GM15510 (cell line): ENCODE results near the gene ALK.

ENCODE experiments used
- POLR2A ChIP-seq: IDR thresholded peaks from 3 replicates; pipeline ENCODE4 v1.6.1; 2011; ENCODE audit warnings: borderline replicate concordance; ENCODE audit not compliant: insufficient read length; ENCODE audit errors: extremely low read depth

The ALK gene

GRCh38 chr2:29834036-29834540 is 87.3 kb downstream of the ALK start:
- TF ChIP-seq POLR2A: no peak

- TF ChIP-seq POLR2A: no peak
These were observed 89.8 kb downstream of the ALK start for GRCh38 chr2:29831560-29831959.

GRCh38 chr2:29829841-29830240 is 91.5 kb downstream of the ALK start:
- no peak for TF ChIP-seq POLR2A

- no peak for TF ChIP-seq POLR2A
These were observed 99.8 kb downstream of the ALK start for GRCh38 chr2:29821591-29821990.

GRCh38 chr2:29819570-29819969 is 101.8 kb downstream of the ALK start:
- no peak for TF ChIP-seq POLR2A

- TF ChIP-seq POLR2A: no peak
These were observed 103.3 kb downstream of the ALK start for GRCh38 chr2:29817801-29818680.

GRCh38 chr2:29817299-29817698 is 104.1 kb downstream of the ALK start:
- TF ChIP-seq POLR2A: no peak

GRCh38 chr2:29816651-29817050 is 104.7 kb downstream of the ALK start:
- no peak for TF ChIP-seq POLR2A

GRCh38 chr2:29811378-29811777 is 110.0 kb downstream of the ALK start:
- TF ChIP-seq POLR2A: no peak

- TF ChIP-seq POLR2A: no peak
These were observed 110.4 kb downstream of the ALK start for GRCh38 chr2:29810956-29811355.

- no peak for TF ChIP-seq POLR2A
These were observed 113.1 kb downstream of the ALK start for GRCh38 chr2:29808321-29808720.

GRCh38 chr2:29807082-29807481 is 114.3 kb downstream of the ALK start:
- no peak for TF ChIP-seq POLR2A

GRCh38 chr2:29806461-29806860 is 114.9 kb downstream of the ALK start:
- TF ChIP-seq POLR2A: no peak

- no peak for TF ChIP-seq POLR2A
These were observed 116.7 kb downstream of the ALK start for GRCh38 chr2:29804671-29805070.

GRCh38 chr2:29803537-29803936 is 117.8 kb downstream of the ALK start:
- no peak for TF ChIP-seq POLR2A

GRCh38 chr2:29802986-29803385 is 118.4 kb downstream of the ALK start:
- no peak for TF ChIP-seq POLR2A
